ENCODE data around the gene PLOD1. TPM values are rescaled to one million over a fixed set of nuclear protein-coding genes. Genes with fewer than 3 reads are reported as not detected.

PLOD1 gene
- total RNA-seq (2013; cell fraction: nucleolus; rRNA removed), result 85.4 and 93.8 TPM in 2 replicates
- total RNA-seq (2014; rRNA removed), result 30.8 and 35.9 TPM in 2 replicates
- total RNA-seq (2014; rRNA removed; fragmentation: Illumina TruSeq; extraction: Trizol), result 19.9 and 20.3 TPM in 2 replicates
- 41.2 and 42.6 TPM in 2 replicates for total RNA-seq (2021)
- 20.1 TPM for polyA plus RNA-seq (2011; ENCODE audit: low read depth)
- 15.5 and 33.5 TPM in 2 replicates for polyA plus RNA-seq (2011; rRNA removed)
- 45.6 and 46.0 TPM in 2 replicates for polyA plus RNA-seq (2011; cell fraction: cytosol; rRNA removed)
- 61.9 and 76.3 TPM in 2 replicates for polyA plus RNA-seq (2011; cell fraction: nucleus; rRNA removed)
- polyA plus RNA-seq (2012), result 48.1 and 49.8 TPM in 2 replicates
- 13.8 and 23.9 TPM in 2 replicates for polyA plus RNA-seq (2014; fragmentation: Illumina TruSeq; extraction: Trizol)
- 10 to 100 TPM; 10.6 to 11.5 TPM for polyA plus RNA-seq (2014; fragmentation: Nextera tagmentation; extraction: Ambion mirVana)
- polyA plus RNA-seq (2014; rRNA removed), result 25.7 and 33.2 TPM in 2 replicates
- polyA plus RNA-seq (2016; fragmentation: Nextera tagmentation; extraction: Ambion mirVana), result 10 to 100 TPM; 32.9 to 37.3 TPM
- 34.0 and 56.4 TPM in 2 replicates for polyA minus RNA-seq (2011; rRNA and poly(A)+ RNA removed)
- 24.3 and 30.3 TPM in 2 replicates for polyA minus RNA-seq (2011; cell fraction: cytosol; rRNA and poly(A)+ RNA removed)
- polyA minus RNA-seq (2011; cell fraction: nucleus; rRNA and poly(A)+ RNA removed), result 20.9 and 24.7 TPM in 2 replicates
- percentile 57 among the genes with signal in this experiment for Bru-seq, nascent RNA
- BruChase-seq, experiment 1, labeled RNA remaining after a 6-hour chase, result percentile 62 among the genes with signal in this experiment
- BruChase-seq, experiment 2, labeled RNA remaining after a 2-hour chase, result percentile 53 among the genes with signal in this experiment
- long read RNA-seq, experiment 1, transcript PLOD1-201 (19 exons, 2,940 nt), result major isoform, 16 of 19 reads
- long read RNA-seq, experiment 1, partial matches to known transcripts, result 1 of 19 reads
- long read RNA-seq, experiment 1, other reads (novel, unspliced or antisense), result 2 of 19 reads
- long read RNA-seq, experiment 2, transcript PLOD1-201 (19 exons, 2,940 nt), result major isoform, 9 of 15 reads
- long read RNA-seq, experiment 2, partial matches to known transcripts, result 4 of 15 reads
- long read RNA-seq, experiment 2, other reads (novel, unspliced or antisense), result 1 of 15 reads

DNA sequence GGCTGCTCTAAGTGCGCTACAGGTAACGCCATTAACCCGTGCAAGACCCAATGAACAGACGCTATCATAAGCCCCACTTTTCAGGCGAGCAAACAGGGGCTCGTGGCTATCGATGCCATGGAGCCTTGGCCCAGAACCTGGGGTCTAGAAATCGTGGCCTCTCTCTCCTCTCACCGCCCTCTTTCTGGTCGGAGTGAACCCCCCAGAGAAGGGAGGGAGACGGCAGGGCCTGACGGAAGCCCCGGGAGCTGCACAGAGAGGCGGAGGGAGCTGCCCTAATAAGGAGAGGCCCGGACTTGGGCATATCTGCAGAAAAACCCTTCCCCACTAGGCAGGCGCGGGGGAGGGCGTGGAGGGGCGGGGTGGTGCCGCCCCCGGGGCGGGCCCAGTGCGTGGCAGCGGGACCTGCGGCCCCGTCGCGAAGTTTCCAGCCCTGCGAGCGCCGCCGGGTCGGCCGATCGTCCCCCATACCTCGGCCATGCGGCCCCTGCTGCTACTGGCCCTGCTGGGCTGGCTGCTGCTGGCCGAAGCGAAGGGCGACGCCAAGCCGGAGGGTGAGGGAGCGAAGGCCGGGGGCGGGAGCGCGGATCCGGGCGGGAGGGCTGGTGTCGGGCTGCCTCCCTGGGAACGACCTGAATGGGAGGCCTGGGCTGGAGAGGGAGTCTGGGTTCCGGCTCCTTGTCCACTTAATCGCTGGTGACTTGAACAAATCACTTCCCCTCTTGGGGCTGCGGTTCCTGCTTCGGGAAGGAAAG lies at the start of gene PLOD1:
Gene PLOD1, plus strand, starts transcription at position 416 of the 755 bp plus-strand sequence. Its CDS starts 63 bp downstream, at position 479.
- intact Hi-C loops (cut with micrococcal nuclease; ENCODE audit: unreplicated experiment) (loop anchor here (1.0 to 2.0 kb wide), 2 partner anchors 8 to 46 kb away; partner anchors contain the start of genes KIAA2013 and MFN2), in situ Hi-C loops (cut with MboI) (no loop called here)
- Histone ChIP-seq H3K27me3 (replicated peaks in 1 of 2; ENCODE audit: control insufficient read depth in 2 of 2, insufficient read depth in 2 of 2, low read length in 1 of 2) (no peaks in the 10 kb centered on the region), H3K4me2 (ENCODE audit: control insufficient read depth, insufficient read depth) (peak within 1 kb of the TSS; percentile 98), H3K79me2 (ENCODE audit: control insufficient read depth, insufficient read depth, low read length) (peaks cover 30% of the 10 kb centered on the region), H4K20me1 (ENCODE audit: control insufficient read depth, insufficient read depth) (no peaks in the 10 kb centered on the region), H2AFZ (ENCODE audit: control insufficient read depth, low read depth, low read length) (peak within 1 kb of the TSS; percentile 89), H3K36me3 (ENCODE audit: control insufficient read depth in 2 of 2, insufficient read depth in 2 of 2, low read length in 1 of 2) (peaks cover 0 to 2% of the 10 kb centered on the region in 2 experiments; a peak in 2 of 4 replicates), H3K4me3 (peak within 1 kb of the TSS; percentile 89), H3K4me1 (ENCODE audit: control insufficient read depth, insufficient read depth, low read length) (peaks cover 22% of the 10 kb centered on the region), H3K27ac (ENCODE audit: control insufficient read depth, insufficient read depth) (peak within 1 kb of the TSS; percentile 90), H3K9ac (ENCODE audit: control insufficient read depth, insufficient read depth, low read length) (peak within 1 kb of the TSS; percentile 85), H3K9me3 (replicated peaks; ENCODE audit: control insufficient read depth, insufficient read depth, low read length) (no peaks in the 10 kb centered on the region)
- RAD21 ChIA-PET (ENCODE audit: unreplicated experiment), result interaction anchor here (0.6 to 1.0 kb wide), 5 partner anchors 25 to 133 kb away, joined by 3 to 4 read pairs (median 3); no protein-coding TSS in a partner anchor
- ATAC-seq (peak; percentile 99), DNase-seq (ENCODE audit: low read depth, low spot score) (peak; percentile 65), FAIRE-seq (peak; percentile 76)
- CTCF ChIA-PET, result interaction anchor here (1.0 to 1.2 kb wide), 2 partner anchors 26 to 47 kb away, joined by 3 to 5 read pairs; no protein-coding TSS in a partner anchor
- 1% methylated on average over 45 of the region's 55 CpGs for WGBS (ENCODE audit: insufficient coverage, insufficient replicate concordance, low lambda C conversion rate, missing lambda C conversion rate)
- POLR2A ChIA-PET, result interaction anchor here (0.5 to 2.7 kb wide), 6 partner anchors 8 to 668 kb away, joined by 3 to 29 read pairs (median 3); partner anchors contain the start of gene TNFRSF8
- no TSS peak for BruUV-seq (replicated peaks)
- SMC1A ChIA-PET (ENCODE audit: uncharacterized antibody, unreplicated experiment), result interaction anchor here (1.0 to 1.2 kb wide), 2 partner anchors 26 to 30 kb away, joined by 3 to 5 read pairs; no protein-coding TSS in a partner anchor
- TF ChIP-seq SPI1 (IDR thresholded peaks at IDR 0.05; ENCODE audit: borderline replicate concordance, insufficient read depth, low read depth, low read length) (peak; percentile 41; the same call in 1 of the 2 replicates), TCF3 (IDR thresholded peaks at IDR 0.05; ENCODE audit: borderline replicate concordance, insufficient read depth, low read depth, low read length) (0 out of 2 replicates have a peak, but pooled peaks have one; percentile 27), POLR2AphosphoS5 (IDR thresholded peaks at IDR 0.05; ENCODE audit: low read length) (peak; percentile 80), NRF1 (conservative IDR thresholded peaks at IDR 0.05; ENCODE audit: low read depth, low read length) (0 out of 2 replicates have a peak, but pooled peaks have one; percentile 31), ZBED1 (IDR thresholded peaks at IDR 0.05; ENCODE audit: borderline replicate concordance) (no peak), POU2F2 (IDR thresholded peaks at IDR 0.05; ENCODE audit: borderline replicate concordance, low read depth, low read length) (peak; percentile 17; the same call in 2 of the 3 replicates), ZNF207 (IDR thresholded peaks at IDR 0.05; ENCODE audit: borderline replicate concordance) (no peak), NR2F1 (conservative IDR thresholded peaks at IDR 0.05) (0 out of 2 replicates have a peak, but pooled peaks have one; percentile 35), SMAD5 (IDR thresholded peaks at IDR 0.05; ENCODE audit: low read depth) (peak; percentile 66; the same call in 1 of the 2 replicates), MYC (IDR thresholded peaks at IDR 0.05; ENCODE audit: insufficient read depth, insufficient read length, insufficient replicate concordance, low read length, severe bottlenecking) (no peak), SIN3A (IDR thresholded peaks at IDR 0.05; ENCODE audit: low read depth, low read length) (peak; percentile 32; the same call in 1 of the 2 replicates), IRF4 (IDR thresholded peaks at IDR 0.05; ENCODE audit: low read depth, low read length) (no peak), IKZF2 (IDR thresholded peaks at IDR 0.05) (0 out of 4 replicates have a peak, but pooled peaks of 1 of the 2 experiments have one; percentile 8), YY1 (IDR thresholded peaks at IDR 0.05; ENCODE audit: low read depth, low read length) (peak; percentile 69), DPF2 (IDR thresholded peaks at IDR 0.05) (peak; percentile 25), BHLHE40 (IDR thresholded peaks at IDR 0.05; ENCODE audit: borderline replicate concordance in 1 of 2, low read depth in 2 of 2, low read length in 1 of 2) (peak; percentile 32 to 49; a peak in 3 of 4 replicates), PML (IDR thresholded peaks at IDR 0.05; ENCODE audit: low read length) (peak; percentile 70; the same call in 1 of the 2 replicates)
- TF ChIP-seq, protein P1, sequence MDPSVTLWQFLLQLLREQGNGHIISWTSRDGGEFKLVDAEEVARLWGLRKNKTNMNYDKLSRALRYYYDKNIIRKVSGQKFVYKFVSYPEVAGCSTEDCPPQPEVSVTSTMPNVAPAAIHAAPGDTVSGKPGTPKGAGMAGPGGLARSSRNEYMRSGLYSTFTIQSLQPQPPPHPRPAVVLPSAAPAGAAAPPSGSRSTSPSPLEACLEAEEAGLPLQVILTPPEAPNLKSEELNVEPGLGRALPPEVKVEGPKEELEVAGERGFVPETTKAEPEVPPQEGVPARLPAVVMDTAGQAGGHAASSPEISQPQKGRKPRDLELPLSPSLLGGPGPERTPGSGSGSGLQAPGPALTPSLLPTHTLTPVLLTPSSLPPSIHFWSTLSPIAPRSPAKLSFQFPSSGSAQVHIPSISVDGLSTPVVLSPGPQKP (IDR thresholded peaks at IDR 0.05; ENCODE audit: low read depth, low read length), result peak; percentile 86

All from GM12878 (cell line).